H9 (cell line): Measurements from ENCODE around the gene LPP. TPM values are rescaled to one million over a fixed set of nuclear protein-coding genes. Genes with fewer than 3 reads are reported as not detected.

ENCODE experiments used
- DNase-seq: peaks from one replicate; pipeline ENCODE4 v3.0.0-alpha.2; 2017
- H2AFZ ChIP-seq: one replicate; pipeline ENCODE4 v1.6.1; 2013; ENCODE audit warnings: mild to moderate bottlenecking, low read length, control low read depth, moderate library complexity
- H2AK5ac ChIP-seq: 2 replicates; pipeline ENCODE4 v1.6.1; 2013; ENCODE audit warnings: low read length, control low read depth, mixed read lengths; ENCODE audit not compliant: insufficient read length
- H2BK120ac ChIP-seq: one replicate; pipeline ENCODE4 v1.6.1; 2013; ENCODE audit warnings: low read depth, mild to moderate bottlenecking, low read length, control low read depth, inconsistent platforms; ENCODE audit not compliant: poor library complexity, severe bottlenecking
- H2BK12ac ChIP-seq: 2 replicates; pipeline ENCODE4 v1.6.1; 2013; ENCODE audit warnings: low read length, control low read depth, mixed read lengths, low read depth; ENCODE audit not compliant: insufficient read length
- H2BK15ac ChIP-seq: 2 replicates; pipeline ENCODE4 v1.6.1; 2013; ENCODE audit warnings: low read depth, low read length, control low read depth
- H2BK20ac ChIP-seq: one replicate; pipeline ENCODE4 v1.6.1; 2013; ENCODE audit warnings: low read depth, mild to moderate bottlenecking, low read length, control low read depth, inconsistent platforms; ENCODE audit not compliant: poor library complexity, severe bottlenecking
- H2BK5ac ChIP-seq: 2 replicates; pipeline ENCODE4 v1.6.1; 2013; ENCODE audit warnings: low read length, control low read depth, mixed read lengths; ENCODE audit not compliant: insufficient read length
- H3K14ac ChIP-seq: 2 replicates; pipeline ENCODE4 v1.6.1; 2013; ENCODE audit warnings: low read length, control low read depth; ENCODE audit not compliant: insufficient read depth
- H3K18ac ChIP-seq: 2 replicates; pipeline ENCODE4 v1.6.1; 2013; ENCODE audit warnings: low read depth, mild to moderate bottlenecking, mixed read lengths, low read length, control low read depth; ENCODE audit not compliant: insufficient read length
- H3K23ac ChIP-seq: 2 replicates; pipeline ENCODE4 v1.6.1; 2013; ENCODE audit warnings: low read length, control low read depth, mixed read lengths, low read depth; ENCODE audit not compliant: insufficient read length
- H3K23me2 ChIP-seq: 2 replicates; pipeline ENCODE4 v1.6.1; 2013; ENCODE audit warnings: low read depth, mild to moderate bottlenecking, mixed read lengths, low read length, control low read depth; ENCODE audit not compliant: insufficient read length, poor library complexity, severe bottlenecking
- H3K27ac ChIP-seq: 2 replicates; pipeline ENCODE4 v1.5.1; 2013; ENCODE audit warnings: low read length, control low read depth, mixed read lengths, low read depth; ENCODE audit not compliant: insufficient read length
- H3K27me3 ChIP-seq: 2 replicates; pipeline ENCODE4 v1.6.1; 2013; ENCODE audit warnings: low read length, control low read depth, inconsistent platforms; ENCODE audit not compliant: insufficient read depth
- H3K4ac ChIP-seq: 2 replicates; pipeline ENCODE4 v1.6.1; 2013; ENCODE audit warnings: low read depth, mild to moderate bottlenecking, control low read depth, inconsistent platforms, low read length, moderate library complexity
- H3K4me1 ChIP-seq: 2 replicates; pipeline ENCODE4 v1.6.1; 2013; ENCODE audit warnings: low read length, control low read depth, inconsistent platforms; ENCODE audit not compliant: insufficient read depth
- H3K4me2 ChIP-seq: 2 replicates; pipeline ENCODE4 v1.6.1; 2013; ENCODE audit warnings: low read length, control low read depth, mixed read lengths; ENCODE audit not compliant: insufficient read length, insufficient read depth
- H3K56ac ChIP-seq: 2 replicates; pipeline ENCODE4 v1.6.1; 2013; ENCODE audit warnings: low read depth, mild to moderate bottlenecking, mixed read lengths, low read length, control low read depth; ENCODE audit not compliant: insufficient read length
- H3K79me1 ChIP-seq: 2 replicates; pipeline ENCODE4 v1.6.1; 2013; ENCODE audit warnings: low read depth, mild to moderate bottlenecking, moderate library complexity, low read length, control low read depth, inconsistent platforms; ENCODE audit not compliant: insufficient read depth, poor library complexity, severe bottlenecking
- H3K79me2 ChIP-seq: 2 replicates; pipeline ENCODE4 v1.6.1; 2013; ENCODE audit warnings: low read length, control low read depth, inconsistent platforms; ENCODE audit not compliant: insufficient read depth
- H3K9ac ChIP-seq: 2 replicates; pipeline ENCODE4 v1.6.1; 2013; ENCODE audit warnings: low read length, control low read depth, mixed read lengths; ENCODE audit not compliant: insufficient read length; ENCODE audit errors: extremely low read depth
- H3K9me3 ChIP-seq: one replicate; pipeline ENCODE4 v1.6.1; 2013; ENCODE audit warnings: low read depth, low read length, inconsistent platforms; ENCODE audit not compliant: control insufficient read depth
- H3T11ph ChIP-seq: one replicate; pipeline ENCODE4 v1.6.1; 2013; ENCODE audit warnings: mild to moderate bottlenecking, low read length, control low read depth, inconsistent platforms
- H4K20me1 ChIP-seq: one replicate; pipeline ENCODE4 v1.6.1; 2013; ENCODE audit not compliant: control insufficient read depth, insufficient read length, insufficient read depth
- H4K5ac ChIP-seq: 2 replicates; pipeline ENCODE4 v1.6.1; 2013; ENCODE audit warnings: low read depth, mild to moderate bottlenecking, mixed read lengths, low read length, control low read depth; ENCODE audit not compliant: insufficient read length
- H4K8ac ChIP-seq: replicated peaks from 2 replicates; pipeline ENCODE4 v1.6.1; 2013; ENCODE audit warnings: low read length, control low read depth, mixed read lengths, low read depth; ENCODE audit not compliant: insufficient read length
- H4K91ac ChIP-seq: 2 replicates; pipeline ENCODE4 v1.6.1; 2013; ENCODE audit warnings: low read depth, mild to moderate bottlenecking, moderate library complexity, mixed read lengths, low read length, control low read depth; ENCODE audit not compliant: insufficient read length
- H3K27ac Mint-ChIP-seq, 3 experiments: 2 replicates in 2 of 3; 3 replicates in 1 of 3; pipeline ENCODE4 v1.8.0; 2020 to 2021; ENCODE audit warnings: mixed read lengths in 3 of 3, mild to moderate bottlenecking in 1 of 3, moderate library complexity in 1 of 3
- H3K27me3 Mint-ChIP-seq: 2 replicates; pipeline ENCODE4 v1.8.0; 2021; ENCODE audit warnings: low read depth, mild to moderate bottlenecking, moderate library complexity, mixed read lengths
- H3K36me3 Mint-ChIP-seq, 3 experiments: 2 replicates in 2 of 3; 3 replicates in 1 of 3; pipeline ENCODE4 v1.8.0; 2020 to 2021; ENCODE audit warnings: low read depth in 3 of 3, mixed read lengths in 3 of 3; ENCODE audit not compliant: insufficient read depth in 1 of 3
- H3K4me1 Mint-ChIP-seq, 2 experiments: 2 replicates each; pipeline ENCODE4 v1.8.0; 2020; ENCODE audit warnings: mixed read lengths in 2 of 2
- H3K4me3 Mint-ChIP-seq, 2 experiments: 2 replicates in 1 of 2; 3 replicates in 1 of 2; pipeline ENCODE4 v1.8.0; 2020 to 2021; ENCODE audit warnings: mild to moderate bottlenecking in 2 of 2, mixed read lengths in 2 of 2, moderate library complexity in 1 of 2
- H3K9me3 Mint-ChIP-seq, 2 experiments: 2 replicates in 1 of 2; 3 replicates in 1 of 2; pipeline ENCODE4 v1.8.0; 2020; ENCODE audit warnings: mild to moderate bottlenecking in 2 of 2, mixed read lengths in 2 of 2, moderate library complexity in 1 of 2
- WGBS: extraction: QIAGEN DNeasy Blood & Tissue Kit; methylation state at CpG from one replicate; pipeline ENCODE4 v1.1.7; 2013; ENCODE audit warnings: missing lambda C conversion rate, low lambda C conversion rate, mixed read lengths; ENCODE audit not compliant: insufficient read length; ENCODE audit errors: extremely low coverage; 5-methylcytosine and 5-hydroxymethylcytosine counted together
- total RNA-seq: library from RNA; stranded (reverse); gene quantifications from 2 replicates; pipeline ENCODE4 v1.2.1, GENCODE V29; 2021
- TF ChIP-seq, protein P1 (sequence below): fragments of 200-600 bp; sonication (generic); conservative IDR thresholded peaks from 3 replicates; pipeline ENCODE4 v1.8.0; 2021; ENCODE audit warnings: antibody characterized with exemption, mild to moderate bottlenecking

Gene LPP
- total RNA-seq, 1 experiment from 2014 or later = 64.6 TPM

DNA sequence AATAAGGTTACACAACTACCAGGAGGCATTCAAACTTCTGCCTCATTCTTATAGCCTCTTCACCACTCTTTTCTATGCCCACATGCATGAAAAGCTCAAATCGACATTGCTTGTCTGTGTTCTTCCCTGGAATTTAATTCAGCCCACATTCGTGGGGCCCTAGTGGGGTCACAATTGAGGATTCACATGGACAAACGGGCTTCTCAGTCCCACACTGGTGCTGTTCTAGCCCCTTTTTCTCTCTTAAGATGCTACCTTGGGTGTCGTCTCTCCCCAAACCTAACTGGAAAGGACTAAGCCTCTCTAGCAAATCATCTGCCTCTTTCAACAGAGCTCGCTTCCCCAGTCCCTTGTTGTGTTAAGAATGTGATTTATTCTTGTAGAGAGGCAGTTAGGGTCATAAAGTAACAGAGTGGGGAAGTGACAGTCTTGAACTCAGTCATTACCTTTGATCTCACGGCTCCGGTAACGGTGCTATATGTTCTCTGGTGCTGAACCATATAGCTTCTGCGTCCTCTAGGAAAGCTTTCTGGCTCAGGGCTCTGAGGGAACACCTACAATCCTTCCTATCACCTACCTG is 4.9 kb downstream of the LPP start:
- Histone ChIP-seq H3K23me2 (peaks cover 5% of the 10 kb centered on the region), H2BK5ac (no peak overlapping the region), H3K27ac (no peak overlapping the region), H4K20me1 (no peaks in the 10 kb centered on the region), H3K27me3 (no peaks in the 10 kb centered on the region), H3K4ac (no peak overlapping the region), H3K79me1 (no peaks in the 10 kb centered on the region), H3K4me2 (no peak overlapping the region), H2BK20ac (no peak overlapping the region), H2BK12ac (no peak overlapping the region), H3T11ph (no peak overlapping the region), H3K23ac (no peak overlapping the region), H2BK120ac (no peak overlapping the region), H3K79me2 (peaks cover 27% of the 10 kb centered on the region), H4K8ac (no peak overlapping the region), H3K9me3 (no peaks in the 10 kb centered on the region), H3K56ac (no peak overlapping the region), H4K91ac (no peak overlapping the region), H4K5ac (no peak overlapping the region), H2AK5ac (no peak overlapping the region), H2AFZ (no peak overlapping the region), H3K9ac (no peak overlapping the region), H3K4me1 (peaks cover 2% of the 10 kb centered on the region; the same call in 1 of the 2 replicates), H3K14ac (no peak overlapping the region), H3K18ac (no peak overlapping the region), H2BK15ac (no peak overlapping the region)
- Mint-ChIP-seq H3K27me3 (no peaks in the 10 kb centered on the region), H3K4me3 (no peak overlapping the region), H3K9me3 (no peaks in the 10 kb centered on the region; a peak in 1 of 5 replicates), H3K4me1 (peaks cover 42 to 43% of the 10 kb centered on the region in 2 experiments), H3K27ac (no peak overlapping the region), H3K36me3 (peaks cover 0 to 2% (median 0%) of the 10 kb centered on the region in 3 experiments; a peak in 1 of 7 replicates)
- DNase-seq = no peak
- TF ChIP-seq, protein P1, sequence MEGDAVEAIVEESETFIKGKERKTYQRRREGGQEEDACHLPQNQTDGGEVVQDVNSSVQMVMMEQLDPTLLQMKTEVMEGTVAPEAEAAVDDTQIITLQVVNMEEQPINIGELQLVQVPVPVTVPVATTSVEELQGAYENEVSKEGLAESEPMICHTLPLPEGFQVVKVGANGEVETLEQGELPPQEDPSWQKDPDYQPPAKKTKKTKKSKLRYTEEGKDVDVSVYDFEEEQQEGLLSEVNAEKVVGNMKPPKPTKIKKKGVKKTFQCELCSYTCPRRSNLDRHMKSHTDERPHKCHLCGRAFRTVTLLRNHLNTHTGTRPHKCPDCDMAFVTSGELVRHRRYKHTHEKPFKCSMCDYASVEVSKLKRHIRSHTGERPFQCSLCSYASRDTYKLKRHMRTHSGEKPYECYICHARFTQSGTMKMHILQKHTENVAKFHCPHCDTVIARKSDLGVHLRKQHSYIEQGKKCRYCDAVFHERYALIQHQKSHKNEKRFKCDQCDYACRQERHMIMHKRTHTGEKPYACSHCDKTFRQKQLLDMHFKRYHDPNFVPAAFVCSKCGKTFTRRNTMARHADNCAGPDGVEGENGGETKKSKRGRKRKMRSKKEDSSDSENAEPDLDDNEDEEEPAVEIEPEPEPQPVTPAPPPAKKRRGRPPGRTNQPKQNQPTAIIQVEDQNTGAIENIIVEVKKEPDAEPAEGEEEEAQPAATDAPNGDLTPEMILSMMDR = no peak
- WGBS = no CpG with 5 or more reads among the region's 9 CpGs
